ENCODE data around the gene KMT2C.

The KMT2C gene

GRCh38 chr7:152435384-152436110 lies at the start of gene KMT2C:
KMT2C (minus strand) TSS chr7:152436003; CDS start chr7:152435786, 217 bp downstream.
- no peak for TF ChIP-seq CTCF (IDR thresholded peaks at IDR 0.05)

DNA sequence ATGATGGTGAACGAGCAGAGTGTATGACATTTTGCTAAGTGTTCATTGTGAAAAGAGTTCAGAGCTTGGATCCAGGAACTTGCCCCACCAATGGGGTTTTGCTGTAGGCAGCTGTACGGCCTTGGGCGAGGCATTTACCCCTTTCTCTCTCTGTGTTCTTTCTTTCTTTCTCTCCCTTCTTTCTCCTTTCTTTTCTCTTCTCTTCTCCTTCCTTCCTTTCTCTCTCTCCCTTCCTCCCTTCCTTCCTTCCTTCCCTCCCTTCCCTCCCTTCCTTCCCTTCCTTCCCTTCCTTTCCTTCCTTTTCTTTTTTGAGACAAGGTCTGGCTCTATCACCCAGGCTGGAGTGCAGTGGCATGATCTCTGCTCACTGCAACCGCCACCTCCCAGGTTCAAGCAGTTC lies 45.3 kb upstream of the KMT2C start:
- TF ChIP-seq CTCF (IDR thresholded peaks at IDR 0.05) = no peak

GRCh38 chr7:152480664-152481063 lies 44.9 kb upstream of the KMT2C start:
- TF ChIP-seq CTCF (IDR thresholded peaks at IDR 0.05) = no peak

DNA sequence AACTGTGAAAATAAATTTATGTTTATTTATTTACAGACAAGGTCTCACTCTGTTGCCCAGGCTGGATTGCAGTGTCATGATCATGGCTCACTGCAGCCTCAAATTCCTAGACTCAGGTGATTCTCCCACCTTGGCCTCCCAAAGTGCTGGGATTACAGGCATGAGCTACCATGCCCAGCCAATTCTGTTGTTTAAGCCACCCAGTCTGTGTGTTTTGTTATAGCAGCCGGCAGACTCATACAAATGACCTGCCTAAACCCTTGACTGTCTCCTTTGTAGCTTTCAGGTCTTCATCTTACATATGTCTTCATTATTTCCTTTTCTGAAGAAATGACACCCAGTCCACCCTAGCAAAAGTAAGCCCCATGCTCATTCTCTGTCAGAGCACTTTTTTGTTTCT lies 43.8 kb upstream of the KMT2C start:
- no peak for TF ChIP-seq CTCF (IDR thresholded peaks at IDR 0.05)

GRCh38 chr7:152478140-152478539 lies 42.3 kb upstream of the KMT2C start:
- no peak for TF ChIP-seq CTCF (IDR thresholded peaks at IDR 0.05)

- no peak for TF ChIP-seq CTCF (IDR thresholded peaks at IDR 0.05)
Observed at GRCh38 chr7:152477079-152477478, 41.3 kb upstream of the KMT2C start.

DNA sequence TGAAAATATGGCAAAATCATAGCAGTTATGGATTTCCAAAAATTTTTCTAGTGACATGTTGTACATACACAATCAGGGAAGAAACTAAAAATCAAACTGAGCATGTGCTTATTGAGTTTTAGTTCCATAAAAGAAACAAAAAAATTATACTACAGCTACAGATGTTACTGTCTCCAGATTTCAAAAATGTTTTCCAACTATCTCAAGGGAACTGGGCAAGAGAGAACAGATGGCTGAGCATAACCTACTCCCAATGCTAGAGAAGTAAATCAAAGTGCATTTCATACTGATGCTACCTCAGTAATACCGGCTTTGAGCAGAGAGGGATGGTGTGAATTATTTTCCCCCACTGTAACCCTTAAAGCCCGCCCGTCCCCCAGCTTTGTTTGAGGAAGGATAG lies 40.7 kb upstream of the KMT2C start:
- no peak for TF ChIP-seq CTCF (IDR thresholded peaks at IDR 0.05)

GRCh38 chr7:152467225-152467624 lies 31.4 kb upstream of the KMT2C start:
- no peak for TF ChIP-seq CTCF (IDR thresholded peaks at IDR 0.05)

Measured in LNCAP (cell line).